NB4 (cell line): Measurements from ENCODE around the gene GPX5.

ENCODE experiments used
- DNase-seq: peaks from one replicate; pipeline ENCODE4 v3.0.0; 2010; ENCODE audit warnings: low read depth
- H3K4me3 ChIP-seq: one replicate; pipeline ENCODE4 v1.5.1; 2011; ENCODE audit warnings: mild to moderate bottlenecking, low read depth, low read length, moderate library complexity
- MYC ChIP-seq: IDR thresholded peaks from 2 replicates; pipeline ENCODE4 v1.6.1; 2011; ENCODE audit warnings: low read depth, low read length
- POLR2A ChIP-seq: IDR thresholded peaks from 2 replicates; pipeline ENCODE4 v1.6.1; 2011; ENCODE audit warnings: mild to moderate bottlenecking; ENCODE audit not compliant: insufficient read length; ENCODE audit errors: extremely low read depth
- TF ChIP-seq, protein P1 (sequence below): IDR thresholded peaks from 2 replicates; pipeline ENCODE4 v1.6.1; 2011; ENCODE audit warnings: low read depth, low read length
- TF ChIP-seq, protein P2 (sequence below): IDR thresholded peaks from one replicate; pipeline ENCODE4 v1.5.1; 2012; ENCODE audit warnings: low read depth, low read length

The GPX5 gene

DNA sequence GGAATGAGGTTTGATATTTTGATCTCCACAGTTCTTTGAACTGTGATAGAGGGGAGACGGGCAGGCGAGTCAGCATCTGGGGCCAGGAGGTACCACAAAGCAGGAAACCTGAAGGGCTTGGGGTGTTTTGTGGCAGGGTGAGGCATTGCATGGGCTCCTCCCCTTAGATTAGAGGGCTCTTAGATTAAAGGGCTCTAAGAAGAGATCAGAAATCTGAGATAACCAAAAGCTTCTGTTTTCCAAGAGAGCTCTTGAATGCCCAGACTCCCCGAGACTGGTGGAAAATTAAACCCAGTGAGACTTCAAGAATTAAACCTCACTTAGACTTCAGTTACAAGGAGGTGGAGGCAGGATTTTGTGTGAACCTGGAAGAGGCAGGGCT is 2.4 kb upstream of the GPX5 start:
- DNase-seq: peak; percentile 20
- H3K4me3 ChIP-seq: no peak overlapping the region
- TF ChIP-seq, protein P1, sequence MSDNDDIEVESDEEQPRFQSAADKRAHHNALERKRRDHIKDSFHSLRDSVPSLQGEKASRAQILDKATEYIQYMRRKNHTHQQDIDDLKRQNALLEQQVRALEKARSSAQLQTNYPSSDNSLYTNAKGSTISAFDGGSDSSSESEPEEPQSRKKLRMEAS: no peak
- TF ChIP-seq POLR2A (no peak), MYC (no peak)
- TF ChIP-seq, protein P2, sequence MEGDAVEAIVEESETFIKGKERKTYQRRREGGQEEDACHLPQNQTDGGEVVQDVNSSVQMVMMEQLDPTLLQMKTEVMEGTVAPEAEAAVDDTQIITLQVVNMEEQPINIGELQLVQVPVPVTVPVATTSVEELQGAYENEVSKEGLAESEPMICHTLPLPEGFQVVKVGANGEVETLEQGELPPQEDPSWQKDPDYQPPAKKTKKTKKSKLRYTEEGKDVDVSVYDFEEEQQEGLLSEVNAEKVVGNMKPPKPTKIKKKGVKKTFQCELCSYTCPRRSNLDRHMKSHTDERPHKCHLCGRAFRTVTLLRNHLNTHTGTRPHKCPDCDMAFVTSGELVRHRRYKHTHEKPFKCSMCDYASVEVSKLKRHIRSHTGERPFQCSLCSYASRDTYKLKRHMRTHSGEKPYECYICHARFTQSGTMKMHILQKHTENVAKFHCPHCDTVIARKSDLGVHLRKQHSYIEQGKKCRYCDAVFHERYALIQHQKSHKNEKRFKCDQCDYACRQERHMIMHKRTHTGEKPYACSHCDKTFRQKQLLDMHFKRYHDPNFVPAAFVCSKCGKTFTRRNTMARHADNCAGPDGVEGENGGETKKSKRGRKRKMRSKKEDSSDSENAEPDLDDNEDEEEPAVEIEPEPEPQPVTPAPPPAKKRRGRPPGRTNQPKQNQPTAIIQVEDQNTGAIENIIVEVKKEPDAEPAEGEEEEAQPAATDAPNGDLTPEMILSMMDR: no peak

DNA sequence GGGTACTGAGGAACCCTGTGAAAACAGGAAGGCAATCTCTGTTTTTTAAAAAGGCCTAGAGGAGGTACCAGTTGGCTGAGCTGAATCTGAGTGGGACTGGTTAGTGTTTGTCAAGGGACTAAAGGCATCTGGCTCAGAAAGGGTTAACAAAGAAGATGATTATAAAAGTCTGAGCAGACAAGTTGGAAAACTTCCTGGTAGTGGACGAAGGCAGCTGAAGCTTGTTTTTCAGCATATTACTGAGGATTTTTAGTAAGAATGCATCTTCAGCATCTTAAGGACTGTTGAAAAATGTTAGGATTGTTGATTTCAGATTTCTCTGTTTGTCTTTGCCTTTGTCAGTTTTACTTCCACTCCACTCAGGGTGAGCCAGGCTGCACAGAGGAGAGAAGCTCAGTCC is 5.1 kb downstream of the GPX5 start:
- no peak overlapping the region for H3K4me3 ChIP-seq
- TF ChIP-seq, protein P2: no peak
- no peak for TF ChIP-seq POLR2A
- TF ChIP-seq, protein P1: no peak
- no peak for TF ChIP-seq MYC
- no peak for DNase-seq

GRCh38 chr6:28531479-28532128 is 5.9 kb downstream of the GPX5 start:
- peak; percentile 21 for DNase-seq
- H3K4me3 ChIP-seq: no peak overlapping the region
- TF ChIP-seq, protein P2: no peak
- TF ChIP-seq MYC (no peak), POLR2A (no peak)
- TF ChIP-seq, protein P1: no peak

GRCh38 chr6:28534306-28534705 is 8.6 kb downstream of the GPX5 start:
- no peak for TF ChIP-seq MYC
- no peak for TF ChIP-seq POLR2A
- TF ChIP-seq, protein P2: no peak
- TF ChIP-seq, protein P1: no peak

DNA sequence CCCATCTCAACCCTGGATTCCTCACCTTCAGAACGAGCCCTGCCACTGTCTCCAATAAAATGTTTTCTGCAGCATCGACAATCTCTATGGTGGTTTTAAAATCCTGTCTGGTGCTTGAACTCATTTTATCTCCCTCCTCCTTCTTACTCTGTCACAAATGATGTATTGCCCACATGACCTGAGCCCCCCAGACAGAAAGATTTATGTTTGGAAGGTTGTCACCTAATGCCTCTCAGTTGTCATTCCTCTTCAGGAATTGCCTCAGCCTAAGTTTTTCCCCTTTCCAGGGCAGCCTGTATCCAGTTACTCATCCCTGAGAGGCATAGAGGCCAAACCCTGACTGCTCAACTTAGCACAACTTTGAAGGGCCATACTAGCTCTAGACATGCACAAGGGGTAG is 9.2 kb downstream of the GPX5 start:
- no peak overlapping the region for H3K4me3 ChIP-seq
- TF ChIP-seq, protein P2: no peak
- TF ChIP-seq POLR2A (no peak), MYC (no peak)
- TF ChIP-seq, protein P1: no peak
- no peak for DNase-seq

More at GRCh38 chr6:28534306-28534705, 8.6 kb downstream of the GPX5 start:
- DNase-seq: no peak
- no peak overlapping the region for H3K4me3 ChIP-seq

DNA sequence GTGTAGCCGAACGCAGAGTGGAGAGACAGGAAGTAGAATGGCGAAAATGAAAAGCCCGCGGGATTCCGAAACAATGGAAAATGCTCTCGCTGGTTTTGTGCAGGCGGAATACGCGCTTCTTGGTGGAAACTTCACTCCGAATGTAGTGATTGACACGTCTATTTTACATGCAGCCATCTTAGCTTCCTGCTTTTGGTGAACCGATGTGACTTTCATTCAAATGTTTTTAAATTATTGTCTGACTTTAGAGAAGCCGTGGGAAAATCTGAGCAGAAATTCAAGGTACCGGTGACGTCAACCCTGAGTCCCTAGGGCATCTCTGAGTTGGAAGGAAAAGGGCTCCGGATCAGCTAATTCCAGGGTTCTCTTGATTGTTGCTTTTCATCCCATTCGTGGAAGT is 11.4 kb downstream of the GPX5 start:
- TF ChIP-seq, protein P1: no peak
- TF ChIP-seq POLR2A (no peak), MYC (no peak)
- TF ChIP-seq, protein P2: no peak
- no peak for DNase-seq
- no peak overlapping the region for H3K4me3 ChIP-seq
